ENCODE data around the gene LTBP3.
"Not testable (repeated sequence)": the region's sequence is repeated elsewhere in the genome, so short reads cannot be mapped to it uniquely, and the experiment has no call there.

The LTBP3 gene

GRCh38 chr11:65571420-65571819 lies 13.3 kb upstream of the LTBP3 start:
- peak; percentile 63 for DNase-seq

- DNase-seq, result peak; percentile 99
Measured at GRCh38 chr11:65569973-65570918, 12.1 kb upstream of the LTBP3 start, which contains the start of gene ZNRD2. ZNRD2 (plus strand) TSS chr11:65570477; CDS start chr11:65570492, 15 bp downstream.

GRCh38 chr11:65569164-65569972 lies 11.2 kb upstream of the LTBP3 start:
- DNase-seq, result peak; percentile 85

- no peak for DNase-seq
Measured at GRCh38 chr11:65565624-65566453, 7.7 kb upstream of the LTBP3 start.

- DNase-seq, result not testable (repeated sequence)
Measured at GRCh38 chr11:65564879-65565559, 6.9 kb upstream of the LTBP3 start.

GRCh38 chr11:65563601-65564000 lies 5.4 kb upstream of the LTBP3 start:
- DNase-seq, result no peak

GRCh38 chr11:65562788-65563187 lies 4.6 kb upstream of the LTBP3 start:
- DNase-seq, result no peak

GRCh38 chr11:65562020-65562419 lies 3.9 kb upstream of the LTBP3 start:
- no peak for DNase-seq

GRCh38 chr11:65560555-65561418 lies 2.6 kb upstream of the LTBP3 start:
- peak; percentile 63 for DNase-seq

GRCh38 chr11:65559951-65560537 lies 1.9 kb upstream of the LTBP3 start:
- DNase-seq, result peak; percentile 96

- peak; percentile 70 for DNase-seq
Measured at GRCh38 chr11:65559535-65559934, 1.4 kb upstream of the LTBP3 start.

- no peak for DNase-seq
Measured at GRCh38 chr11:65558930-65559509, 861 bp upstream of the LTBP3 start.

- peak; percentile 53 for DNase-seq
Measured at GRCh38 chr11:65557280-65558001, 718 bp downstream of the LTBP3 start.

- no peak for DNase-seq
Measured at GRCh38 chr11:65556470-65557279, 1.5 kb downstream of the LTBP3 start.

- DNase-seq, result peak; percentile 67
Measured at GRCh38 chr11:65555693-65556231, 2.4 kb downstream of the LTBP3 start.

GRCh38 chr11:65554842-65555430 lies 3.2 kb downstream of the LTBP3 start:
- no peak for DNase-seq

- no peak for DNase-seq
Measured at GRCh38 chr11:65554057-65554818, 3.9 kb downstream of the LTBP3 start.

Measured in DMS53 (cell line).